ENCODE measurements around the gene ANGEL2.
A peak's percentile ranks its signal among the peaks of the same experiment; 100 is the strongest.

Gene ANGEL2

DNA sequence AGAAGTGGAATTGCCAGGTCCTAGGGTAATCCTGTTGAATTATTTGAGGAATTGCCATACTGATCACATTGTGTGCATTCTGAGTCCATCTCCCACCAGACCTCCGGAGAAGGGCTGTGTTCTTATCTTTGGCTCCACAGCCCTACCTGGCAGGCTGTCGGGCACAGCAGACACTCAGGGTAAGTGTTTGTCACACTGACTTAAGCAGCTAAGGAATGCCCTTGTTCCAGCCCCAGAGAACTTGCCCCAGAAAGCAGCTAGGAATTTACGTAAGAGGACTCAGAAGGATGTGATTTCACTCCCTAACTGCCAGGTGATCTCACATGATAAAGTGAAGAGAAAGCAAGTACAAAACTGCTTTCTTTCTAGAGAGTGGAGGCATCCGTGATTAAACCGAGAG is 44.4 kb downstream of the ANGEL2 start:
- H2BK15ac ChIP-seq (ENCODE audit: low read depth, poor library complexity, severe bottlenecking) = no peak overlapping the region
- no peak overlapping the region for H4K8ac ChIP-seq (ENCODE audit: low read length)
- no peak overlapping the region for H3K4me3 ChIP-seq (ENCODE audit: insufficient read depth in 1 of 2, low read depth in 1 of 2, low read length in 2 of 2)
- H3K18ac ChIP-seq (ENCODE audit: low read depth in 1 of 2, low read length in 2 of 2) = no peak overlapping the region
- H2BK5ac ChIP-seq (ENCODE audit: low read depth, low read length, poor library complexity, severe bottlenecking) = no peak overlapping the region
- H3K4me2 ChIP-seq (ENCODE audit: low read length, poor library complexity, severe bottlenecking) = no peak overlapping the region
- no peaks in the 10 kb centered on the region for H3K36me3 ChIP-seq (ENCODE audit: control insufficient read depth in 1 of 2, insufficient read depth in 2 of 2, low read depth in 1 of 2, low read length in 2 of 2)
- H3K79me1 ChIP-seq (replicated peaks; ENCODE audit: low read length, poor library complexity, severe bottlenecking) = no peaks in the 10 kb centered on the region
- H3K27ac ChIP-seq (ENCODE audit: low read length, poor library complexity, severe bottlenecking) = no peak overlapping the region
- H2AK5ac ChIP-seq (ENCODE audit: low read length, severe bottlenecking) = no peak overlapping the region
- H3K9ac ChIP-seq (ENCODE audit: low read length) = no peak overlapping the region
- no peak overlapping the region for H3K14ac ChIP-seq (ENCODE audit: low read length in 2 of 2)
- no peaks in the 10 kb centered on the region for H3K4me1 ChIP-seq (ENCODE audit: control insufficient read depth, insufficient read depth, low read depth, low read length)
- H3K23ac ChIP-seq (ENCODE audit: low read length in 2 of 2) = no peak overlapping the region
- WGBS = 94% methylated on average over 5 of the region's 5 CpGs
- H4K91ac ChIP-seq (ENCODE audit: low read length) = no peak overlapping the region
- H3K9me3 ChIP-seq (ENCODE audit: control insufficient read depth, low read length) = no peaks in the 10 kb centered on the region
- peaks cover 0 to 73% of the 10 kb centered on the region in 2 experiments for H3K27me3 ChIP-seq (ENCODE audit: control insufficient read depth in 1 of 2, insufficient read depth in 1 of 2, low read length in 2 of 2)
- no peak overlapping the region for H3K4ac ChIP-seq (ENCODE audit: low read depth in 1 of 2, low read length in 2 of 2)
- no peak overlapping the region for H2BK12ac ChIP-seq (ENCODE audit: low read length in 2 of 2)
- no peak for DNase-seq
- no peak overlapping the region for H2BK120ac ChIP-seq (ENCODE audit: low read depth, low read length)
- no peak overlapping the region for H2AFZ ChIP-seq (ENCODE audit: low read depth, low read length)

DNA sequence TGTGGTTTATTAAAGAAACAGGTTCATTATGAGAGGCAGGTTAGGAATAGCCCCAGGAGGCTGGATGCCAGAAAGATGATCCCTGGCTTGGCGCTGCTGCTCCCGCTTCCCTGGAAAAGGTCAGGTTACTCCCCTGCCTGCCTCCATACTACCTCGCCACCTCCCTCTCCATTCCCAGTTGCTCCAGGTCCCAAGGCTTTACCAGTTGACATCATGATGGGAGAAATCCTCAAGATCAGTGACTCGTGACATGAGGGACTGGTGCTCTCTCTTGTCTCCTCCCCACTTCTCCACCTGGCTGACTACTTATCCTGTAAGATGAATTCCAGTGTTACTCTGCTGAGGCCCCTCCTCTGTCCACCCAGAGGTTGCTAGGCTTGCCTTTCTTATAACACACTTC is 45.6 kb downstream of the ANGEL2 start:
- Histone ChIP-seq H2AFZ (ENCODE audit: low read depth, low read length) (no peak overlapping the region), H3K79me1 (replicated peaks; ENCODE audit: low read length, poor library complexity, severe bottlenecking) (no peaks in the 10 kb centered on the region), H3K4me2 (ENCODE audit: low read length, poor library complexity, severe bottlenecking) (no peak overlapping the region), H3K9me3 (ENCODE audit: control insufficient read depth, low read length) (no peaks in the 10 kb centered on the region), H2BK120ac (ENCODE audit: low read depth, low read length) (no peak overlapping the region), H3K4me3 (ENCODE audit: insufficient read depth in 1 of 2, low read depth in 1 of 2, low read length in 2 of 2) (no peak overlapping the region), H2BK15ac (ENCODE audit: low read depth, poor library complexity, severe bottlenecking) (no peak overlapping the region), H3K18ac (ENCODE audit: low read depth in 1 of 2, low read length in 2 of 2) (no peak overlapping the region), H3K4ac (ENCODE audit: low read depth in 1 of 2, low read length in 2 of 2) (no peak overlapping the region), H3K36me3 (ENCODE audit: control insufficient read depth in 1 of 2, insufficient read depth in 2 of 2, low read depth in 1 of 2, low read length in 2 of 2) (no peaks in the 10 kb centered on the region), H3K23ac (ENCODE audit: low read length in 2 of 2) (no peak overlapping the region), H3K27me3 (ENCODE audit: control insufficient read depth in 1 of 2, insufficient read depth in 1 of 2, low read length in 2 of 2) (peaks cover 0 to 80% of the 10 kb centered on the region in 2 experiments), H4K91ac (ENCODE audit: low read length) (no peak overlapping the region), H3K4me1 (ENCODE audit: control insufficient read depth, insufficient read depth, low read depth, low read length) (no peaks in the 10 kb centered on the region), H2AK5ac (ENCODE audit: low read length, severe bottlenecking) (no peak overlapping the region), H3K9ac (ENCODE audit: low read length) (no peak overlapping the region), H3K27ac (ENCODE audit: low read length, poor library complexity, severe bottlenecking) (no peak overlapping the region), H2BK5ac (ENCODE audit: low read depth, low read length, poor library complexity, severe bottlenecking) (no peak overlapping the region), H2BK12ac (ENCODE audit: low read length in 2 of 2) (no peak overlapping the region), H3K14ac (ENCODE audit: low read length in 2 of 2) (no peak overlapping the region), H4K8ac (ENCODE audit: low read length) (no peak overlapping the region)
- no peak for DNase-seq
- 86% methylated on average over 4 of the region's 4 CpGs for WGBS

DNA sequence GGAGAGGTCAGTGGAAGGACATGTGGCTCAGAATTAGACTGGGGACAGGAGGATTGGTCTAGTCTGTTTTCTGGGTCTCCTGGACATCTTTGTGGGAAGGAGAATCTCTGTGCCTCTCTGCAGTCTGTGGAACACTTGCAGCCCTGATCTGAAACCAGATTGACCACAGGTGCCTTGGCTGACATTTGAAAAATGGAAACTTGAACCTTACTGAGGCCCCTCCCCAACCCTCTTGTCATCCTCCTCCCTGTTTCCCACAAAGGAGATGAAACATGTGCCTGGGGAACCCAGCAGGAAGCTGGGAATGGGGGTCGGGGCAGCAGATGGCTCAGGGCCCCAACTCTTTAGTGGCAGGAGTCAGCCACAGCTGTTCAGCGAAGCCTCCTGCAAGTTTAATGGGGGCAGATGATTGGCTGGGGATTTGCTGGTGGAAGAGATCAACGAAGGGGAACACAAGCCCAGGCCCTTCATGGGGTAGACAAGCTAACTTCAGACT is 47.3 kb downstream of the ANGEL2 start:
- Histone ChIP-seq H2AK5ac (ENCODE audit: low read length, severe bottlenecking) (no peak overlapping the region), H2BK120ac (ENCODE audit: low read depth, low read length) (no peak overlapping the region), H3K23ac (ENCODE audit: low read length in 2 of 2) (no peak overlapping the region), H3K4me1 (ENCODE audit: control insufficient read depth, insufficient read depth, low read depth, low read length) (no peaks in the 10 kb centered on the region), H4K91ac (ENCODE audit: low read length) (no peak overlapping the region), H3K27ac (ENCODE audit: low read length, poor library complexity, severe bottlenecking) (no peak overlapping the region), H3K4me3 (ENCODE audit: insufficient read depth in 1 of 2, low read depth in 1 of 2, low read length in 2 of 2) (no peak overlapping the region), H2AFZ (ENCODE audit: low read depth, low read length) (no peak overlapping the region), H2BK5ac (ENCODE audit: low read depth, low read length, poor library complexity, severe bottlenecking) (no peak overlapping the region), H3K9me3 (ENCODE audit: control insufficient read depth, low read length) (no peaks in the 10 kb centered on the region), H2BK15ac (ENCODE audit: low read depth, poor library complexity, severe bottlenecking) (no peak overlapping the region), H3K9ac (ENCODE audit: low read length) (no peak overlapping the region), H3K18ac (ENCODE audit: low read depth in 1 of 2, low read length in 2 of 2) (no peak overlapping the region), H3K4me2 (ENCODE audit: low read length, poor library complexity, severe bottlenecking) (no peak overlapping the region), H2BK12ac (ENCODE audit: low read length in 2 of 2) (no peak overlapping the region), H3K27me3 (ENCODE audit: control insufficient read depth in 1 of 2, insufficient read depth in 1 of 2, low read length in 2 of 2) (peaks cover 0 to 78% of the 10 kb centered on the region in 2 experiments), H4K8ac (ENCODE audit: low read length) (no peak overlapping the region), H3K79me1 (replicated peaks; ENCODE audit: low read length, poor library complexity, severe bottlenecking) (no peaks in the 10 kb centered on the region), H3K36me3 (ENCODE audit: control insufficient read depth in 1 of 2, insufficient read depth in 2 of 2, low read depth in 1 of 2, low read length in 2 of 2) (no peaks in the 10 kb centered on the region), H3K14ac (ENCODE audit: low read length in 2 of 2) (no peak overlapping the region), H3K4ac (ENCODE audit: low read depth in 1 of 2, low read length in 2 of 2) (no peak overlapping the region)
- no peak for DNase-seq
- 66% methylated on average over 2 of the region's 3 CpGs for WGBS

DNA sequence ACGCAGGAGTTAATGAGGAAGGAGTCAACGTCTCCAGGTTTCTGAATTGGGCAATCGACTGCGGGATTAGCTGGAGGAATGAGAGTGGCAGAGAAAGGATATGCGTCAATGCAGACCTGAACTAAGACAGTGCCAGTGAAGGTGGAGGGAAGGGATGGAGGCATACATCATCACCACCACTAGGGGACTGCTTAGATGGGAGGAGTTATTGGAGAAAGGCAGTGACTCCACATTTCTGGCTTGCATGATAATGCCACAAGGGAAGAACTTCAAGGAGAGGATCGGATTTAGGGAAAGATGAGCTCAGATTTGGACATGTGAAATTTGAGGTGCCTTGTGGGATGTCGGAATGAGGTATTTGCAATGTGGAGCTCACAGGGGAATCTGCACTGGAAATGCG is 47.9 kb downstream of the ANGEL2 start:
- H4K91ac ChIP-seq (ENCODE audit: low read length) = no peak overlapping the region
- H3K23ac ChIP-seq (ENCODE audit: low read length in 2 of 2) = no peak overlapping the region
- H2BK5ac ChIP-seq (ENCODE audit: low read depth, low read length, poor library complexity, severe bottlenecking) = no peak overlapping the region
- H3K14ac ChIP-seq (ENCODE audit: low read length in 2 of 2) = no peak overlapping the region
- no peak overlapping the region for H2BK15ac ChIP-seq (ENCODE audit: low read depth, poor library complexity, severe bottlenecking)
- no peak overlapping the region for H3K4ac ChIP-seq (ENCODE audit: low read depth in 1 of 2, low read length in 2 of 2)
- H3K79me1 ChIP-seq (replicated peaks; ENCODE audit: low read length, poor library complexity, severe bottlenecking) = no peaks in the 10 kb centered on the region
- H3K4me3 ChIP-seq (ENCODE audit: insufficient read depth in 1 of 2, low read depth in 1 of 2, low read length in 2 of 2) = no peak overlapping the region
- no peak overlapping the region for H3K18ac ChIP-seq (ENCODE audit: low read depth in 1 of 2, low read length in 2 of 2)
- 81% methylated on average over 8 of the region's 8 CpGs for WGBS
- H2AK5ac ChIP-seq (ENCODE audit: low read length, severe bottlenecking) = no peak overlapping the region
- H3K36me3 ChIP-seq (ENCODE audit: control insufficient read depth in 1 of 2, insufficient read depth in 2 of 2, low read depth in 1 of 2, low read length in 2 of 2) = no peaks in the 10 kb centered on the region
- no peaks in the 10 kb centered on the region for H3K9me3 ChIP-seq (ENCODE audit: control insufficient read depth, low read length)
- peaks cover 1% of the 10 kb centered on the region for H3K4me1 ChIP-seq (ENCODE audit: control insufficient read depth, insufficient read depth, low read depth, low read length)
- no peak overlapping the region for H2AFZ ChIP-seq (ENCODE audit: low read depth, low read length)
- peaks cover 0 to 78% of the 10 kb centered on the region in 2 experiments for H3K27me3 ChIP-seq (ENCODE audit: control insufficient read depth in 1 of 2, insufficient read depth in 1 of 2, low read length in 2 of 2)
- no peak overlapping the region for H4K8ac ChIP-seq (ENCODE audit: low read length)
- peak; percentile 51 for DNase-seq
- H3K4me2 ChIP-seq (ENCODE audit: low read length, poor library complexity, severe bottlenecking) = no peak overlapping the region
- H3K9ac ChIP-seq (ENCODE audit: low read length) = no peak overlapping the region
- no peak overlapping the region for H2BK12ac ChIP-seq (ENCODE audit: low read length in 2 of 2)
- no peak overlapping the region for H3K27ac ChIP-seq (ENCODE audit: low read length, poor library complexity, severe bottlenecking)
- no peak overlapping the region for H2BK120ac ChIP-seq (ENCODE audit: low read depth, low read length)
